Common myeloid progenitor, CD34-positive (primary cell): ENCODE data around the gene SULT1A3. TPM values are rescaled to one million over a fixed set of nuclear protein-coding genes. Genes with fewer than 3 reads are reported as not detected.
"Not testable (repeated sequence)": the region's sequence is repeated elsewhere in the genome, so short reads cannot be mapped to it uniquely, and the experiment has no call there.

Source experiments
- CTCF ChIA-PET: fragments of 350-600 bp; sonication (Branson Sonifier 250); formaldehyde crosslinking; loops from one replicate; lab custom pipeline; 2021; ENCODE audit warnings: antibody characterized with exemption; lab: Charles Lee
- POLR2A ChIA-PET: fragments of 350-600 bp; sonication (Branson Sonifier 250); formaldehyde crosslinking; loops from one replicate; lab custom pipeline; 2021; ENCODE audit warnings: antibody characterized with exemption; lab: Charles Lee
- DNase-seq, 3 donors: peaks; one replicate each; pipeline versions ENCODE4 v3.0.0 to v3.0.0-alpha.2; 2013
- H3K27ac ChIP-seq, 2 experiments: 1 replicate in 1 of 2; 2 replicates in 1 of 2; pipeline ENCODE4 v1.7.0; 2013; ENCODE audit warnings: inconsistent platforms in 2 of 2, low read length in 2 of 2, mild to moderate bottlenecking in 2 of 2, low read depth in 1 of 2, moderate library complexity in 1 of 2; ENCODE audit not compliant: severe bottlenecking in 2 of 2, insufficient read depth in 1 of 2, poor library complexity in 1 of 2
- H3K27me3 ChIP-seq, 5 experiments: replicated peaks in 2 of 5; 1 replicate in 3 of 5; 2 replicates in 2 of 5; pipeline versions ENCODE4 v1.6.1 to v1.7.0; 2013; ENCODE audit warnings: low read length in 4 of 5, mild to moderate bottlenecking in 2 of 5, moderate library complexity in 2 of 5, inconsistent platforms in 1 of 5; ENCODE audit not compliant: insufficient read depth in 5 of 5, control insufficient read depth in 4 of 5
- H3K36me3 ChIP-seq, 4 experiments: 1 replicate in 2 of 4; 2 replicates in 2 of 4; pipeline versions ENCODE4 v1.6.1 to v1.7.0; 2013; ENCODE audit warnings: low read length in 3 of 4, control low read depth in 1 of 4, mild to moderate bottlenecking in 1 of 4; ENCODE audit not compliant: control insufficient read depth in 4 of 4, insufficient read depth in 4 of 4
- H3K4me1 ChIP-seq, 4 experiments: 1 replicate in 3 of 4; 2 replicates in 1 of 4; pipeline versions ENCODE4 v1.6.1 to v1.7.1; 2013; ENCODE audit warnings: low read length in 3 of 4, mild to moderate bottlenecking in 3 of 4, control low read depth in 1 of 4, inconsistent platforms in 1 of 4, moderate library complexity in 1 of 4; ENCODE audit not compliant: control insufficient read depth in 4 of 4, insufficient read depth in 4 of 4; ENCODE audit errors: control extremely low read depth in 1 of 4
- H3K4me3 ChIP-seq, 7 experiments: 1 replicate in 4 of 7; 2 replicates in 3 of 7; pipeline versions ENCODE4 v1.5.1 to v1.7.0; 2013; ENCODE audit warnings: mild to moderate bottlenecking in 7 of 7, low read length in 6 of 7, moderate library complexity in 6 of 7, inconsistent platforms in 2 of 7, low read depth in 2 of 7, control low read depth in 1 of 7; ENCODE audit not compliant: insufficient read depth in 4 of 7, control insufficient read depth in 1 of 7; ENCODE audit errors: extremely low read depth in 1 of 7
- H3K9me3 ChIP-seq, 5 experiments: 1 replicate in 4 of 5; 2 replicates in 1 of 5; pipeline versions ENCODE4 v1.6.1 to v1.7.1; 2013; ENCODE audit warnings: low read length in 4 of 5, mild to moderate bottlenecking in 2 of 5, inconsistent platforms in 1 of 5, low read depth in 1 of 5, moderate library complexity in 1 of 5; ENCODE audit not compliant: control insufficient read depth in 4 of 5, insufficient read depth in 2 of 5; ENCODE audit errors: control extremely low read depth in 1 of 5
- WGBS: methylation state at CpG from one replicate; pipeline ENCODE4 v1.1.5; 2013; ENCODE audit not compliant: insufficient coverage; 5-methylcytosine and 5-hydroxymethylcytosine counted together
- polyA plus RNA-seq: library from polyadenylated mRNA; unstranded; fragments of 120-200 nt; gene quantifications from one replicate; pipeline ENCODE4 v1.2.1, GENCODE V29; 2013

SULT1A3 gene
- 7.3 TPM for polyA plus RNA-seq

- H3K4me3 ChIP-seq, H3K27me3 ChIP-seq, CTCF ChIA-PET, H3K4me1 ChIP-seq, H3K27ac ChIP-seq, H3K36me3 ChIP-seq, DNase-seq, POLR2A ChIA-PET, H3K9me3 ChIP-seq: not testable (repeated sequence)
- no CpG with 5 or more reads among the region's 3 CpGs for WGBS
Measured at GRCh38 chr16:30199049-30199448, at the start of gene SULT1A3. Gene SULT1A3 (plus strand): TSS chr16:30199255. CDS start chr16:30200729, 1,474 bp downstream.

- 86% methylated on average over 6 of the region's 7 CpGs for WGBS
- DNase-seq = no peak
- H3K27me3 ChIP-seq = no peaks in the 10 kb centered on the region
Measured at GRCh38 chr16:30151091-30151490, 48.0 kb upstream of the SULT1A3 start.

GRCh38 chr16:30152517-30152916 lies 46.5 kb upstream of the SULT1A3 start:
- Histone ChIP-seq H3K4me3 (no peak overlapping the region), H3K36me3 (no peaks in the 10 kb centered on the region), H3K27me3 (no peaks in the 10 kb centered on the region), H3K9me3 (peaks cover 0 to 10% (median 0%) of the 10 kb centered on the region in 5 experiments), H3K4me1 (no peaks in the 10 kb centered on the region), H3K27ac (no peak overlapping the region)
- POLR2A ChIA-PET = no interaction called here
- CTCF ChIA-PET = no interaction called here
- no peak for DNase-seq
- WGBS = 97% methylated on average over 5 of the region's 9 CpGs

More at GRCh38 chr16:30151091-30151490, 48.0 kb upstream of the SULT1A3 start:
- H3K36me3 ChIP-seq = no peaks in the 10 kb centered on the region
- POLR2A ChIA-PET = no interaction called here
- peaks cover 0 to 10% (median 0%) of the 10 kb centered on the region in 5 experiments for H3K9me3 ChIP-seq
- H3K27ac ChIP-seq = no peak overlapping the region
- H3K4me1 ChIP-seq = no peaks in the 10 kb centered on the region
- CTCF ChIA-PET = no interaction called here
- H3K4me3 ChIP-seq = no peak overlapping the region

GRCh38 chr16:30155188-30155587 lies 43.9 kb upstream of the SULT1A3 start:
- no peak overlapping the region for H3K27ac ChIP-seq
- ChIA-PET POLR2A (no interaction called here), CTCF (no interaction called here)
- no peaks in the 10 kb centered on the region for H3K36me3 ChIP-seq
- no peaks in the 10 kb centered on the region for H3K27me3 ChIP-seq
- H3K4me1 ChIP-seq = no peaks in the 10 kb centered on the region
- no peaks in the 10 kb centered on the region for H3K9me3 ChIP-seq
- DNase-seq = no peak
- no peak overlapping the region for H3K4me3 ChIP-seq
- 100% methylated on average over 1 of the region's 5 CpGs for WGBS

GRCh38 chr16:30157214-30157613 lies 41.8 kb upstream of the SULT1A3 start:
- Histone ChIP-seq H3K36me3 (no peaks in the 10 kb centered on the region), H3K4me3 (no peak overlapping the region), H3K27ac (no peak overlapping the region), H3K4me1 (no peaks in the 10 kb centered on the region), H3K9me3 (no peaks in the 10 kb centered on the region), H3K27me3 (no peaks in the 10 kb centered on the region)
- WGBS = 80% methylated on average over 1 of the region's 1 CpG
- POLR2A ChIA-PET = no interaction called here
- no peak for DNase-seq
- CTCF ChIA-PET = no interaction called here

GRCh38 chr16:30163538-30163937 lies 35.5 kb upstream of the SULT1A3 start:
- H3K27me3 ChIP-seq = no peaks in the 10 kb centered on the region
- H3K4me3 ChIP-seq = no peak overlapping the region
- H3K4me1 ChIP-seq = peaks cover 7 to 18% (median 11%) of the 10 kb centered on the region in 4 experiments
- ChIA-PET CTCF (interaction anchor here (0.6 to 1.0 kb wide), 2 partner anchors 9 to 16 kb away, joined by 3 read pairs; no protein-coding TSS in a partner anchor), POLR2A (no interaction called here)
- no peak for DNase-seq
- no peaks in the 10 kb centered on the region for H3K36me3 ChIP-seq
- 92% methylated on average over 3 of the region's 3 CpGs for WGBS
- no peak overlapping the region for H3K27ac ChIP-seq
- no peaks in the 10 kb centered on the region for H3K9me3 ChIP-seq

- Histone ChIP-seq H3K4me3 (peak overlapping the region in 2 of 7 experiments; percentile 23 to 56), H3K4me1 (peaks cover 7 to 18% (median 11%) of the 10 kb centered on the region in 4 experiments), H3K36me3 (no peaks in the 10 kb centered on the region), H3K9me3 (no peaks in the 10 kb centered on the region), H3K27ac (no peak overlapping the region), H3K27me3 (no peaks in the 10 kb centered on the region)
- ChIA-PET POLR2A (no interaction called here), CTCF (no interaction called here)
- peak; percentile 85 to 95 (median 95) for DNase-seq
- 21% methylated on average over 6 of the region's 11 CpGs for WGBS
Measured at GRCh38 chr16:30166202-30166902, 32.7 kb upstream of the SULT1A3 start.
